Cardiac muscle cell (in vitro differentiated cells and primary cell): Measurements from ENCODE around the gene FBXL17. TPM values are rescaled to one million over a fixed set of nuclear protein-coding genes. Genes with fewer than 3 reads are reported as not detected.

ENCODE experiments used
- DNase-seq, 2 donors: peaks; one replicate each; pipeline versions ENCODE4 v3.0.0 to v3.0.0-alpha.2; 2010 to 2017; ENCODE audit warnings: low read depth in 1 of 2, low spot score in 1 of 2
- H3K27ac ChIP-seq: fragments of 200-600 bp; sonication (generic); 2 replicates; pipeline ENCODE4 v1.5.1; 2016
- H3K27me3 ChIP-seq: fragments of 200-600 bp; sonication (generic); 2 replicates; pipeline ENCODE4 v1.6.0; 2016; ENCODE audit warnings: control low read depth
- H3K36me3 ChIP-seq: fragments of 200-600 bp; sonication (generic); 2 replicates; pipeline ENCODE4 v1.5.1; 2016; ENCODE audit warnings: control low read depth
- H3K4me1 ChIP-seq: fragments of 200-600 bp; sonication (generic); 2 replicates; pipeline ENCODE4 v1.8.1; 2017; ENCODE audit warnings: low read depth, mild to moderate bottlenecking, mixed run types
- H3K4me3 ChIP-seq: fragments of 200-600 bp; sonication (generic); 2 replicates; pipeline ENCODE4 v1.5.1; 2016; ENCODE audit warnings: mild to moderate bottlenecking
- H3K9me3 ChIP-seq: fragments of 200-600 bp; sonication (generic); 2 replicates; pipeline ENCODE4 v1.5.1; 2017; ENCODE audit warnings: low read depth, mild to moderate bottlenecking, control low read depth
- polyA plus RNA-seq: library from polyadenylated mRNA; unstranded; fragments of >200 nt; fragmentation: Nextera tagmentation; extraction: Ambion mirVana; gene quantifications from 2 replicates; pipeline ENCODE4 v1.2.1, GENCODE V29; 2016
- total RNA-seq: library from RNA; depleted of rRNA; stranded (reverse); fragments of >200 nt; gene quantifications from 2 replicates; pipeline ENCODE4 v1.2.3, GENCODE V29; 2016
- TF ChIP-seq, protein P1 (sequence below): IDR thresholded peaks from 2 replicates; pipeline ENCODE4 v1.5.1; 2012; ENCODE audit warnings: low read depth, mild to moderate bottlenecking, low read length

FBXL17 gene
- total and polyA plus RNA-seq, 2 experiments from 2014 or later: 18.3 to 22.9 TPM

DNA sequence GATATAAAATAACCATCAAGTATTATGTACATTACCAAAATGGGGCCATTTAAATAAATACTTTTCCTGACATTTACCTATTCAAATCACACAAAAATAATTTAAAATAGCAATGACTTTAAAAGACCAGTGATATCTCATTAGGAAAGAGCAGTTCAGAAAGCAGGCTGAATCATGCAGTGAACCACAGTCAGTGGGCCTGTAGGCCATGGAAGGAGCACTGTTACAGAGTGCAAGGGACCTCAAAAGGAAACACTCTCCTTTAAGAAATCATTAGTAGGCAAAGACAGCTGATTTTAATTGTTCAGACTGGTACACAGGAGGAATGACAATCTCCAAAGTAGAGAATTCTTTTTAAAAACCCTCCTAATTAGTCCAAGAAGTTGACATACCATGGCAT, 427.6 kb downstream of the FBXL17 start:
- Histone ChIP-seq H3K27me3 (no peaks in the 10 kb centered on the region), H3K4me1 (no peaks in the 10 kb centered on the region), H3K9me3 (no peaks in the 10 kb centered on the region), H3K36me3 (no peaks in the 10 kb centered on the region), H3K4me3 (no peak overlapping the region), H3K27ac (no peak overlapping the region)
- no peak for DNase-seq
- TF ChIP-seq, protein P1, sequence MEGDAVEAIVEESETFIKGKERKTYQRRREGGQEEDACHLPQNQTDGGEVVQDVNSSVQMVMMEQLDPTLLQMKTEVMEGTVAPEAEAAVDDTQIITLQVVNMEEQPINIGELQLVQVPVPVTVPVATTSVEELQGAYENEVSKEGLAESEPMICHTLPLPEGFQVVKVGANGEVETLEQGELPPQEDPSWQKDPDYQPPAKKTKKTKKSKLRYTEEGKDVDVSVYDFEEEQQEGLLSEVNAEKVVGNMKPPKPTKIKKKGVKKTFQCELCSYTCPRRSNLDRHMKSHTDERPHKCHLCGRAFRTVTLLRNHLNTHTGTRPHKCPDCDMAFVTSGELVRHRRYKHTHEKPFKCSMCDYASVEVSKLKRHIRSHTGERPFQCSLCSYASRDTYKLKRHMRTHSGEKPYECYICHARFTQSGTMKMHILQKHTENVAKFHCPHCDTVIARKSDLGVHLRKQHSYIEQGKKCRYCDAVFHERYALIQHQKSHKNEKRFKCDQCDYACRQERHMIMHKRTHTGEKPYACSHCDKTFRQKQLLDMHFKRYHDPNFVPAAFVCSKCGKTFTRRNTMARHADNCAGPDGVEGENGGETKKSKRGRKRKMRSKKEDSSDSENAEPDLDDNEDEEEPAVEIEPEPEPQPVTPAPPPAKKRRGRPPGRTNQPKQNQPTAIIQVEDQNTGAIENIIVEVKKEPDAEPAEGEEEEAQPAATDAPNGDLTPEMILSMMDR: no peak

DNA sequence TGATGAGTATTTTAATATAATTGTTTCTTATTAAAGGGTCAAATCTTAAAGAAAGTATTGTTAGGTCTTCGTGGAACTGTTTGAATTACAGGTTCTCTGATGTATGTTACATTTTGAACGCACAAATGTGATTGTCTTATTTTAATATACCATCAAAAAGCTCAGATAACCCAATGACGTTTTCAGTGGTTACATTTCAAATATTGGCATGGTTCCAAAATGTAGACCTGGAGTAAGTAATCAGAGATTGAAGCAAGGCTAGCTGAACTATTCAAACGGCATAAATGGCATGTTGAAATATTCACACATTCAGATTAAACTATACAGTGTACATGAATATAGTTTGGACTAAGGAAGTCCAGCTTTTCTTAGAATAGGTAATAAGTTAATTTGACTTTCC, 429.4 kb downstream of the FBXL17 start:
- DNase-seq: no peak
- no peaks in the 10 kb centered on the region for H3K27me3 ChIP-seq
- no peaks in the 10 kb centered on the region for H3K9me3 ChIP-seq
- TF ChIP-seq, protein P1: no peak
- H3K4me1 ChIP-seq: no peaks in the 10 kb centered on the region
- H3K4me3 ChIP-seq: no peak overlapping the region
- H3K36me3 ChIP-seq: no peaks in the 10 kb centered on the region
- no peak overlapping the region for H3K27ac ChIP-seq

DNA sequence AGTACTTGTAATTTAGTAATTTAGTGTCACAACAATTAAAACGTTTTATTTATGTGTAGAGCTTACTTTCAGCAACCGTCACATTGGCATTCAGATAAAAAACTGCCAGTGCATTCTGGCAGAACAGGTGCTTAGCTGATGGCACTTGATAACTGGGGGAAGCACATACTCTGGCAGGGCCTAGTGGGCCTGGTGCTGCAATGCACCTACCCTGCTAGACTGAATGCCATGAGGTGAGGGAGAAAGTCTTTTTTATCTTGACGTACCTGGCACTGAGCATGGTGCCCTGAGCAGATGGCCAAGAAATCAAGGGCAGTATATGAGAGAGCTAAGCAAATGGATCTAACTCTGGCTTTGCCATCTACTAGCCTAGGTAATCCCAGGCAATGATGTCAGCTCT, 430.6 kb downstream of the FBXL17 start:
- no peak for DNase-seq
- H3K4me3 ChIP-seq: no peak overlapping the region
- no peaks in the 10 kb centered on the region for H3K9me3 ChIP-seq
- TF ChIP-seq, protein P1: no peak
- H3K27ac ChIP-seq: no peak overlapping the region
- H3K4me1 ChIP-seq: no peaks in the 10 kb centered on the region
- no peaks in the 10 kb centered on the region for H3K27me3 ChIP-seq
- H3K36me3 ChIP-seq: no peaks in the 10 kb centered on the region

DNA sequence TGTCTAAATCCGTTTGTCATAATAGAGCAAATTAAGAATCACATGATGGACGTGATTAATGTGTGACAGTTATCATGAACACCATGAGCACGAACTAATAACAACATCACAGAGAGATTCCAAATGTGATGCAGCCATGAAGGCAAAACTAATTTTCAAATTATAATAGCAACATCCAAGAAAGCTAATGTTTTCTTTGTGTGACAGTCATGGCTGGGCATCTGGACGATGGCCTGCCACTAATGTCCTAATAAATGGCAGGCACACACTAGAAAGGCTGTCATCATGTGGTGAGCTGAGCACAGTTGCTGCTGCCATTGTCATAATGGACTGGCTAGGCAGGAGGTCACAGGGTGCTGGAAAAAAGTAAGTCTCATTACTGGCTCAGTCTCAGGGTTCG, 431.1 kb downstream of the FBXL17 start:
- TF ChIP-seq, protein P1: no peak
- Histone ChIP-seq H3K4me3 (no peak overlapping the region), H3K27ac (no peak overlapping the region)

DNA sequence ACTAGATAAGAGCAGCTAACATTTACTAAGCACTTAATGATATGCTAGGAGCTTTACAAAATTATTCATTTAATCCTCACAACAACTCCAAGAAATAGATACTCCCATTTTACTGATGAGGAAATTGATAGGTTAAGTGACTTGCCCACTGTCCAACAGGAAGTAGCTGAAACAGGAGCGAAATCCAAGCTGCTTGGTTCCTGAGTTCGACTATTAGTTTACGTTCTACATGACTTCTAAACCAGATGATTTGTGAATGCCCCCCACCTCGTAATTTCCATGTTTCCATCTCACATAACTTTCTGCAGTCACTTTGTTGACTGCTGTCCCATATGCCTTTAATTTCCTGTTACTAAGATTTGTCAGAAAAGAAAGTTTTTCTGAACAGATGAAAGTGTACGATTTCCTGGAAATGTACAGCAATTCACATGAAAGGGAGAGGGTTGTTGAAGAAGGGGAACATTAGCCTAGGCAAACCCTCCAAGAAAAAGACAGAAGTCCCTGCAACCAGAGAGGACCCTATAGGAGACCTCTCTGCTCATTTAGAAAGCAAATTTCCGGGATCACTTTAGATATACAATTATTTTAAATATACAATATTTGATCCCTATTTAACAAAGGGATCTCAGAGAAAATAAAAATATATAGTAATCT, 432.1 kb downstream of the FBXL17 start:
- H3K27me3 ChIP-seq: no peaks in the 10 kb centered on the region
- no peaks in the 10 kb centered on the region for H3K4me1 ChIP-seq
- DNase-seq: no peak
- no peaks in the 10 kb centered on the region for H3K36me3 ChIP-seq
- no peaks in the 10 kb centered on the region for H3K9me3 ChIP-seq
- H3K27ac ChIP-seq: no peak overlapping the region
- H3K4me3 ChIP-seq: no peak overlapping the region
- TF ChIP-seq, protein P1: no peak

More for the DNA sequence above, 431.1 kb downstream of the FBXL17 start:
- Histone ChIP-seq H3K9me3 (no peaks in the 10 kb centered on the region), H3K36me3 (no peaks in the 10 kb centered on the region), H3K27me3 (no peaks in the 10 kb centered on the region), H3K4me1 (no peaks in the 10 kb centered on the region)
- DNase-seq: no peak
